NOMO-1 (cell line): Measurements from ENCODE around the gene GDNF.
"Not testable (repeated sequence)": the region's sequence is repeated elsewhere in the genome, so short reads cannot be mapped to it uniquely, and the experiment has no call there.

Source experiments
- DNase-seq, 2 experiments: peaks; one replicate each; lab custom pipeline; 2025; ENCODE audit not compliant: unreplicated experiment in 2 of 2; lab: John Stamatoyannopoulos, UW

Gene GDNF

DNA sequence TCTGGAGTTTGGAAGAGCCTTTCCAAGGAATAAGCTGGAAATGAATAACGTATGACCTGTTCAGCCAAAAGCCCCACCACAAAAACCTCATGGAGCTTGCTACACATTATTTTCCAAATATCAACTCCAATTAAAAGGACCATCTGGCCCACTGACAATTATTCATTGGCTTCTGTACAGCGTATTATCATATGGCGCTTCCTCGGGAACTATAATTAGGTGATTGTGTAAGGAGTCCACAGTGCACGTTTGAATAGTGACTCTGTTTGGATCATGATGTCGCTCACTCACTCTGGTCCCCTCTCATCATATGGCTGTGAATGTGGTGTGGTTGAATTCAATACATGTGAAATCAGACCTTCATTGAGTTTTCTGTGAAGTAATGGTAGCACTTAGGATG is 52.1 kb downstream of the GDNF start:
- no peak for DNase-seq

DNA sequence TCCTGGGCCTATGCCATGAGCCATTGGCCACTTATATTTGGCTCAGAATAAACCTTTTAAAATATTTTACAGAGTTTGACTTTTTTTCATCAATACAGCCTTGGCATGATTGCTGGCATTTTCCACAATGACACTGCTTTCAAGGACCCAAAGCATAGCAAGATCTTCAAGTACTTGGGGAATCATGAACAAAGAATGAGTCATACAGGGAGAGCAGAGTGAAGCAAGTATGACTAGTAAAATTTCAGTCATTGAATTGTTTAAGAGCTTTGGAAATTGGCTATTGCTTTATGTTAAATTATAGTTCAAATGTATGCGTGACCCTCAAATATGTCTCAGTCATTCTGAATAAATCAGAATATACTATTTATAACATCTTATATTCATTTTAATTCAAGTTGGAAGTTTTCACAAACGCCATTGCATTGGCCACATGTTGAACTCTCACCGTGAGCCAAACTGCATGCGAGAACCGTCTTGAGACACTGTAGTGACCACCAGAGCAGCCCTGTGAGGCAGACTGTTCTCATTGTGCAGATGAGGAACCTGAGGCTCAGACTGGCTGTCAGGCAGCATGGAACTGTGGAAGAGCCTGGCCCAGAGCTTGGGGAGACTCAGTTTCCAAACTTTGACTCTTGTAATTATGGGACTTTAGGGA is 52.9 kb downstream of the GDNF start:
- peak in 1 of 2 experiments; percentile 12 for DNase-seq

DNA sequence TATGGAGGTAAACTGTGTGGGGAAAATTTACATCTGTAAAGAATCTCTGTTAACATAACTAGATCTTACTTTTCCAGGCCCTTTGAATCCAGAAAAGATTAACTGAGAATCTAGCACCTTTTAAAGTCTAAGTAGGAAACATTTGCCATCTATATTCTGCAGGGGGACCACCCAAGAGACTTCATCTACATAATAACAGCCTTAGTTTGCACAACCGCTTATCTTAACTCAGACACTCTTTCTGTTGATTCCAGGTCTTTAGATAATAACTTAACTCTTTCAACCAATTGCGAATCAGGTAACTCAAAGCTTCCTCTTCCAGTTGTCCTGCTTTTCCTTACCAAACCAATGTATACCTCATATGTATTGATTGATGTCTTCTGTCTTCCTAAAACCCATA is 53.4 kb downstream of the GDNF start:
- DNase-seq: no peak

DNA sequence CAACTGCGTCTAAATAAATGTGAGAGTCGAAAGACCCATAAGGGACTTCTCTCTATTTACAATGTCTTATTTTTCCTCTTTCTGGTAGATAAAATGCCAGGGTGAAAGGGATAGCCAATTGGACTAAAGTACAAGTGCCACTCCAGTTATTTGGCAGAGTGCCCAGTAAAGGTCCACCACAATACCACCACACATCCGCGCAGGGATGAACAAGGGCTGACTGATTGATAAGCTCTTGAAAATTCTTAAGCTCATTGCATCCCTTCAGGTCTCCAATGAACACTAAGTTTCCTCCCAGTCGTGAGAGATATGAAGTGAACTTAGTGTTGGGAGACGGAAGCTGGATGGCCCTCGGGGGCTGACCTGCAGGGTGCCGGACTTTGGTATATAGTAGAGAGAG is 58.4 kb downstream of the GDNF start:
- DNase-seq: not testable (repeated sequence)

DNA sequence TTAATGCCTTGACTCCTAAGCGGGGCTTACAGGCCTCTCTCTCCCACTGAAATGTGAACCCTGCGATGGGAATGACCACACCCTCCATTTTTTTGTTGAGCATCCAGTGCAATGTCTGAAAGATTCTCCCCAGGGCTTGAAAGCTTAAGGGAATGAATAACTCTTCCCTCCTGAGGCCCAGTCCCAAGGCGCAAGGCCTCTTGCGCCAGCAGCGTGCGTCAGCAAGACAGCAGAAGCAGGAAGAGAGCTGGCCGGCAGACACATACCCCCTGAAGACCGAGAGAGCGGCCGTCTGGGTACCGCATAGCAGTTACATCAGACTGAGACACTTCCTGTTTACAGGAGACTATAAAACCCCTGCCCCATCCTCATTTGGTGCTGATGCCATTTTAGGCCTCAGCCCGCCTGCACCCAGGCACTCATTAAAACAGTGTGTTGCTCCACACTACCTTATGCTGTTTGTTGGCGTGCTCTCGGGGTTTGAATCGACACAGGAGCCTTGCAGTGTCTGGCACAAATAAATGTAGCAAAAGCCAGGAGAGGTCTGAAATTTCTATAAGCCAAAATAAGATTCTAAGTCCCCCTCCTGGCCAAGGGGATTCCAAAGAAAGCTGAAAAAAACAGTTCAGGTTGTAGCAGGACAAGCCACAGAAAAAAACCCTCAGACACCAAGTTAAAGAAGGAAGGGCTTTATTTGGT is 62.3 kb downstream of the GDNF start:
- DNase-seq: peak; percentile 75 to 83

DNA sequence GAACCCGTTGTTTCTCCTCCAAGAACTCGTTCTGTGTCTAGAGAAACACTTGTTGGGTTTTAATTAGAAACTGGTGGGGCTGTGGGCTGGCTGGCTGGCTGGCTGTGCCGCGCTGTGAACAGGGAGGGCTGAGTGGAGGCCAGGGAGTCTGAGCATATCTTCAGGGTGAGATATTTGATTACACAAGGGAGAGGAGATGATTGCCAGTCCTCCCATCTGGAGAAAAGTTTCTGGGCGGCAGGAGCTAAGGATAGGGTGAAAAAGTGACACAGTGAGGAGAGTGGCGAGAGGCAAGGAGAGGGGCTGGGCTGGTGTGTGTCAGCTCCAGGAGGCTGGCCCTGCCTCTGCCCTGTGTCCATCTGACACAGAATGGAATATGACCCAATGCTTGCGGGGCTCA is 63.0 kb downstream of the GDNF start:
- no peak for DNase-seq

DNA sequence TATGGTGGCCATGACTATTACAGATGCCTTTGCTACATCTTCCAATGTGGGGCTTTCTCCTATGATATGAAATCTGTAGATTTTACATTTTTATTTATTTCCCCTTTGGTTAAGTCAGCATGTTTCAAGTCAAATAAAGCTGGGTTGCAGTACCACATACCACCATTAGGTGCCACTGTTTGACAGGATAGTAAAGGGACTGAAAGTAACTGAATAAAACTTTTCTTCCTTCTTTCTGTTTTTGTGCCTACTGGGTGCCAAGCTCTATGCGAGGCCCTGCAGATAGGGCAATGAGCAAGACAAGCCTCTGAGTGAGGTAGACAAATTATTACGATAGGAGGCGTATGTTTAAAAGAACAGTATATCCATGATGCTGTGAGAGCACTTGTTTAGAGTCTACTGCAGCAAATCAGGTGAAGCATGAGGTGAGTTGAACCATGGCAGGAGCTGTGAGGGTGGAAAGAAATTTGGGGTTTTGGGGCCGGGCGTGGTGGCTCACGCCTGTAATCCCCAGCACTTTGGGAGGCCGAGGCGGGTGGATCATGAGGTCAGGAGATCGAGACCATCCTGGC is 64.8 kb downstream of the GDNF start:
- DNase-seq: peak in 1 of 2 experiments; percentile 18

DNA sequence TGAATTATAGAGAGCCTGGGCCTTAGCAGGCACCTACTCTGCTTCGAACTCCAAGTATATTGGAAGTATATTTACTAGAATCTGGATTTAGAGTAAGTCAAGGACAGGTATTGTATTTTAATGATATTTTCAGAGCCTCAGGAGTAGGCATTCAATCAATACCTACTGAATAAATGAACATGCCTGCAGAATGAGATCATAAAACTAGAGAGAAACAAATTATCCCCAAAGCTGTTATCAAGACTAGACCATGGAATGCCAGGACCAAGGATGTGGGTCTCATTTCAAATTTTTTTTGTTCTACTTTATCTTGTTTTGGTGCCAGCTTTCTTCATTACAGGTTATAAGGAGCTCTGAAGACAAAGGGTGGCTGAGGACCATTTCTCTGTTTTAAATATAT is 66.0 kb downstream of the GDNF start:
- no peak for DNase-seq

DNA sequence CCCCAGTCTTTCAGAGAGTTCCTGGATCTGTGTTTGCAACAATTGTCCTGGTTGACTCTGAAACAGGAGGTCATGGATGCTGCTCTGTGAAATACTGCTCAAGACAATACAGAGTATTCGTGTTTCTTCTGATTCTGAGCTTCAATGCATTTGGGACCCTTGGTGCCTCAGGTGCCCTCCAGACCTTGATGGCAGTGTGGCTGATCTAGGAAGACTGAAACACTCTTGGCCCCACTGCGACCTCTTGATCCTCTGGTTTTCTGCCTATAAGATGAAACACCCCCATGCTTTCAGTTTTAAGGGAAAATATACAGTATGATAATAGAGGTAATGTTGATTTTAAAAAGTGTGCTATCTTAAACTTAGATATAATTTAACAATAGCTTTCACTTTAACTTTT is 67.6 kb downstream of the GDNF start:
- DNase-seq: no peak

DNA sequence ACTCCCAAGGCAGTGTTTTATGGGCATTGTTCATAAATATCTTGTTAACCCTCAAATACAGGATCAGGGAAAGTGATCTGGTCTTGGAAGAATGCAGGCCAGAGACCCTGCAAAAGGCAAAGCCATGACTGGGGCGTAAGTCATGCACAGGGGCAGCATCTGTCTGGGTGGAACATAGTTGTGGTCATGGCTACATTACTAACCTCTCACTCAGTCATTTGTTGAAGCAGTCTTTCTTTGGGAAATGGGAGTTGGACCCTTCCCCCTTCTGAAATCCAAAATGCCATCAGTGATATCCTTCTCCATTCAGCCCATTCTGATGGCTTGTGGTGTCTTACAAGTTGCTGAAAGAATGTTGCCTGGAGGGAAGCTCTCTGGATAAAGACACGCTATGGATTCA is 68.1 kb downstream of the GDNF start:
- DNase-seq: no peak

DNA sequence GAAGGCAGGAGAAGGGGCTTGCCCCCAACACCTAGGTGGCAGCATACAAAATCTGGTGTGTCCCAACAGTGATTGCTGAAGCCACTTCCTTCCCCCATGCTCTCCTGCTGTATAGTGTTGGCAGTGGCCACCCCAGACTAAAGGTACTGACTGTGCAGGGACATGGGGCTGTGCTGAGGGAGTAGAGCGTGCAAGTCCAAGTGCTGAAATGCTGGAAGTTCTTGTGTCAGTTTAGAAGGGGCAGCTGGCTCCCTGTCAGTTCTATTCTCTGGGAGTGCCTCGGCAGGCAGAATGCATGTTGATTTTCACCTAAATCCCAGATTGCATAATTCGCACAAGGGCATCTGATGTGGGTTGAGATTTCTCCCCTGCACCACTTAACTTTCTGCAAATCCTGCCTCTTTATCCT is 68.6 kb downstream of the GDNF start:
- DNase-seq: peak in 1 of 2 experiments; percentile 70

DNA sequence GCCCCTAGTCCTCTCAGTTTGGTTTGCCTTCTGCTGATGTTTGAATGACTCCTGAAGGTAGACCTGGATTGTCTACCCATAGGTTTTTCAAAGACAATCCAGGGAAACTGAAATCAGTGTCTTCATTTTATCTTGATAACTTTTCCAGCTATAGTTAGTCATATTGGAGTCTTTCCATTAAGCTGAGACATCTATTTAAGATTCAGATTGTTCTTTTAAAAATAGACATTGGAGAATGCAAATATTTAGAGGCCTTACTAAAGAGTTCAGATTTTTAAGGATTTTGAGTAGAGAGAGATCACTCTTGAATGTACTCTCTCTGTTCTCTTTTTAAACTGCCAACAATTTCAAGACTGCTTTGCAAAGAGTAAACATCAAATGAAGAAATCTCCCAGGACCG is 69.1 kb downstream of the GDNF start:
- DNase-seq: no peak

DNA sequence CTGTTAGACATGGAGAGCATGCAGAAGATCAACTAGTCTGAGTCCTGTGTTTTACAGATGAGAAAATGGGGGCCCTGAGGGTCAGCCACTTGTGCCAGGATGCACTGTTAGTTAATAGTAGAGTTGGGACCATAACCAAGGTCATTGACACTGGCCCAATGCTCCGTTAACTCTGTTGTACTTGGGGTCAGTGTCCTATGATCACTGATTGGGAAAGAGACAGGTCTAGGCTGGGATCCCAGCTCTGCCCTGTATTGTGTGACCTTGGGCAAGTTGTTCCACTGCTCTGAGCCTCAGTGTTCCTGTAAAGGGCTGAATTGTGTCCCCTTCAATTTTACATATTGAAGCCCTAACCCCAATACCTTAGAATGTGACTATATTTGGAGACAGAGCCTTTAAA is 70.0 kb downstream of the GDNF start:
- no peak for DNase-seq

DNA sequence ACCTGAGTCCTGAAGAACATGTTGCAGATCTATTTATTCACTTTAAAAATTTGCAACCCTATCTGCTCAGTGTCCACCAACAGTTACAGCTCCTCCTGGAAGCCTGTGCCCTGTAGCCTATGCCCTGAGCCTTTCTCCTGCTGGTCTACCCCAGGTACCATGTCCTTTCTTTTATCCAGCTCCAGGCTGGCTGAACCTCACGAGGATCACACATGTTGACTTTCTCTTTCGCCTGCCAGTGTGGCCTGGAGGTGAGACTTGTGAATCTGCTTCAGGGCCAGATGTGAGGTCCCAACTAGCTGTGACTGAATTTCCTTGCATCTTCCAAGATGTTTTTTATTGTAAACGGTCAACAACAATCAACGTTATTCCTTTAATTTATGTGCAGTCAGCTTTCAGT is 70.7 kb downstream of the GDNF start:
- peak in 1 of 2 experiments; percentile 57 for DNase-seq

DNA sequence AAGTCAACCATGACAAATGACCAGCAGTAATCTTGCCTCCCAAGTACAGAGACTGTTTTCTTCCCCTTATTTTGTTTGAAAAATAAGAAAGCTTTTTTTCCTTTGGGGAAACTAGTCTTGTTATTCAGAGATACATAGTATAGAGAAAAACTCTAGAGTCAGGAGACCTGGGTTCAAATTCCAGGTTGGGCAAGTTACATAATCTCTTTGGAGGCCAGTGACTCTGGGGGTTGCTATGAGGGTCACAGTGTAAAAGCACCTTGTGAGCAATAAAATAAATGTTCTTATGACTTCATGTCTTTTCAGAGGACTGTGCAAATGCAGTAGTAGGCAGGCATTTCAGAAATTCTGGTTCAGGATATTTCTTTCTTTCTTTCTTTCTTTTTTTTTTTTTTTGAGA is 71.5 kb downstream of the GDNF start:
- no peak for DNase-seq

DNA sequence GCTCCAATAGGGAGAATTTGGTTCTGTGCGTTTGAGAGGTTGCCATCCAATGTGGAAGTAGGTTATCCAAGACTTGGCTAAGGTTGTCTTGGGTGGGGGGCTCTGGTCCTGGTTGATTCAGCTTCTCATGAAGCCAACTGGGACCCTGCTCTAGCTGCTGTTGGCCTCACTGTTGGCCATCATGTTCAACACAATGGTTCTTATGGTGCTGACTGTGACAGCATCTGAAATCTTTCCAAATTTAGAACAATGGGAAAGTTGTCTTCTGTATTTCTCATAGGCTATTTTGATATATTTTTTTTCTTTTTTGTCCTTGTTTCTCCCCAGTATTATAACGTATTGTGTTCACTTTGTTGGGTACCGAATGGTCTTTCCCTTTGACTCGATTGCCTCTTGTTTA is 71.9 kb downstream of the GDNF start:
- no peak for DNase-seq

DNA sequence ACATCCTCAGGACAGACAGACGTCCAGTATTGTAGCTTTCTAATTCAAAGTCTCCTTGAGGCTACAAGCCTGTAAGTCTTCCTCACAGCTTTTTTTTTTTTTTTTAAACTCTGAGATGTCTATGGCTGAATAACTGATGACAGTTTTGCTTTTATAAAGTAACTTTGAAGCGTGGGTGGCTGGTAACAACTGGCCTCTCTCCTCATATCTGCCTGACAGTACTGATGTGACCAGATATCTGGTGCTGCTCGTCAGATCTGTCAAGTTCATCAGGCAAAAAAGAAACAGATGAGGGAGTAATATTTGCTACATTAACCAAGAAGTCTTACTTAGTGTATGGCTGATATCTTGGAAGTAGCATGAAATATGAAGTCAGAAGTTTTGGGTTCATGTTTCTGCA is 72.6 kb downstream of the GDNF start:
- DNase-seq: no peak
